Upper lobe of left lung (tissue), 6 donors: Measurements from ENCODE around the gene ACER1. TPM values are rescaled to one million over a fixed set of nuclear protein-coding genes. Genes with fewer than 3 reads are reported as not detected.

Experiments
- ATAC-seq, 2 donors: fragments of 200-7000 bp; cut with Tn5 transposase; one replicate each; pipeline ENCODE4 v1.9.1; 2022; ENCODE audit warnings: mild to moderate bottlenecking in 2 of 2, moderate library complexity in 2 of 2; ENCODE audit not compliant: low FRiP score in 2 of 2
- DNase-seq, 2 donors: peaks; one replicate each; pipeline ENCODE4 v3.0.0-alpha.2; 2019 to 2020
- H3K27ac ChIP-seq, 4 donors: fragments of 200-600 bp; sonication (generic); one replicate each; pipeline ENCODE4 v1.5.1; 2016 to 2019
- H3K27me3 ChIP-seq, 4 donors: fragments of 200-600 bp; sonication (generic); one replicate each; pipeline ENCODE4 v1.5.1; 2017 to 2019
- H3K36me3 ChIP-seq, 4 donors: fragments of 200-600 bp; sonication (generic); one replicate each; pipeline ENCODE4 v1.5.1; 2016 to 2019
- H3K4me1 ChIP-seq, 4 donors: fragments of 200-600 bp; sonication (generic); one replicate each; pipeline ENCODE4 v1.5.1; 2018 to 2019
- H3K4me3 ChIP-seq, 4 donors: fragments of 200-600 bp; sonication (generic); one replicate each; pipeline ENCODE4 v1.5.1; 2017 to 2019; ENCODE audit warnings: mild to moderate bottlenecking in 2 of 4, moderate library complexity in 1 of 4
- H3K9me3 ChIP-seq, 4 donors: fragments of 200-600 bp; sonication (generic); one replicate each; pipeline ENCODE4 v1.5.1; 2018 to 2019
- EP300 ChIP-seq, 4 donors: sonication (generic); formaldehyde crosslinking; IDR thresholded peaks; one replicate each; pipeline ENCODE4 v1.5.1; 2017; ENCODE audit warnings: antibody characterized with exemption in 4 of 4, control low read depth in 2 of 4
- POLR2A ChIP-seq, 4 donors: fragments of 450-650 bp; IDR thresholded peaks; one replicate each; pipeline ENCODE4 v1.5.1; 2016 to 2017; ENCODE audit warnings: antibody characterized with exemption in 4 of 4, mild to moderate bottlenecking in 2 of 4
- POLR2AphosphoS5 ChIP-seq, 2 donors: sonication (generic); formaldehyde crosslinking; IDR thresholded peaks; one replicate each; pipeline ENCODE4 v1.5.1; 2017; ENCODE audit warnings: antibody characterized with exemption in 2 of 2
- WGBS, 2 donors: methylation state at CpG; one replicate each; pipeline ENCODE4 v1.1.5; 2017 to 2018; 5-methylcytosine and 5-hydroxymethylcytosine counted together
- total RNA-seq, 6 donors: library from RNA; depleted of rRNA in 4 of 6; stranded (reverse); fragments of >200 nt in 4 of 6; gene quantifications; one replicate each; pipeline versions ENCODE4 v1.1.0 to v1.2.1, GENCODE V29; 2016 to 2021
- TF ChIP-seq, protein P1 (sequence below), 6 experiments: fragments of 450-650 bp in 4 of 6; fragments of 200-600 bp in 2 of 6; sonication (generic) in 2 of 6; IDR thresholded peaks; one replicate each; pipeline ENCODE4 v1.5.1; 2016 to 2019; ENCODE audit warnings: antibody characterized with exemption in 6 of 6
- donor health status: DM: no; HTN: no; CAD: no; lungs with moderate emphysema.
- donor health status: DM: no; HTN: yes; CAD: no; lungs with severe emphysema.

The ACER1 gene
- total RNA-seq, 6 donors from 2014 or later, result not detected

DNA sequence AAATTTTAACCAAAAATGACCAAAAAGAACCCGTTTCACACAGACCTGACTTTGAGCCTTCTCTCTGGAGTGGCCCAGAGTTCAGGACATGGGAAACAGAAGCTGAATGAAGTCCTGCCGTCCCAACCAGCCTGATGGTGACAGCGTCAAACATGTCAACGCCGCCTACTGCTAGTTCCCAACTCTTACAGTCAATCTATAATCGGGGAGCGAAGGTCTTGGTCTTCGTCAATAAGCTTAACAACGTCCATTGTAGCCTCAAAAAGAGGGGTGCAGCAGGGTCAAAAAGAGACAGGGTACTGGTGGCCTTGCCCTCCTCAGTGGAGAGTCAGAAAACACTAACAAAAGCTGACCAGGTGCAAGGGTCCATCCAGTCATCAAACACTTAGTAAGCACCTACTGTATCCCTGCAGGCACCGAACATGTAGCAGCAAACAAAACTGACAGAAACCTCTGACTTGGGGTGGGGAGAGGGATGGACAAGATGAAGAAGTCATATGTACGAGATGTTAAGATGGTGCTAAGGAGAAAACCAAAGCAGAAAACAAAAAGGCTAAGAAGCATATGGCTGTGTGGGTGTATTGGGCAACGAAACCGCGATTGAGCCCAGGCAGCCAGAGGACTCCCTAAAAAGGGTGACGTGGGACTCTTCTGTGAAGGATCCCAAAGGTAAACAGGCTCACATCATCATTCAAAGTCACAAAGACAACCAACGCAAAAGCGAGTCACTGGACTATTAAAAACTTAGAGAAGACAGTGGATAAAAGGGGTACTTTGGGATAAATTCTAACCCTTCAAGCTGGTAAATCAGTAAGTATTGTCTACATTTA, 65.6 kb downstream of the ACER1 start:
- H3K4me3 ChIP-seq, result no peak overlapping the region
- no peaks in the 10 kb centered on the region for H3K27me3 ChIP-seq
- peak overlapping the region in 3 of 4 donors; percentile 21 to 95 (median 94) for H3K27ac ChIP-seq
- TF ChIP-seq POLR2A (IDR thresholded peaks at IDR 0.05) (no peak), POLR2AphosphoS5 (IDR thresholded peaks at IDR 0.05) (no peak), EP300 (IDR thresholded peaks at IDR 0.05) (no peak)
- TF ChIP-seq, protein P1, sequence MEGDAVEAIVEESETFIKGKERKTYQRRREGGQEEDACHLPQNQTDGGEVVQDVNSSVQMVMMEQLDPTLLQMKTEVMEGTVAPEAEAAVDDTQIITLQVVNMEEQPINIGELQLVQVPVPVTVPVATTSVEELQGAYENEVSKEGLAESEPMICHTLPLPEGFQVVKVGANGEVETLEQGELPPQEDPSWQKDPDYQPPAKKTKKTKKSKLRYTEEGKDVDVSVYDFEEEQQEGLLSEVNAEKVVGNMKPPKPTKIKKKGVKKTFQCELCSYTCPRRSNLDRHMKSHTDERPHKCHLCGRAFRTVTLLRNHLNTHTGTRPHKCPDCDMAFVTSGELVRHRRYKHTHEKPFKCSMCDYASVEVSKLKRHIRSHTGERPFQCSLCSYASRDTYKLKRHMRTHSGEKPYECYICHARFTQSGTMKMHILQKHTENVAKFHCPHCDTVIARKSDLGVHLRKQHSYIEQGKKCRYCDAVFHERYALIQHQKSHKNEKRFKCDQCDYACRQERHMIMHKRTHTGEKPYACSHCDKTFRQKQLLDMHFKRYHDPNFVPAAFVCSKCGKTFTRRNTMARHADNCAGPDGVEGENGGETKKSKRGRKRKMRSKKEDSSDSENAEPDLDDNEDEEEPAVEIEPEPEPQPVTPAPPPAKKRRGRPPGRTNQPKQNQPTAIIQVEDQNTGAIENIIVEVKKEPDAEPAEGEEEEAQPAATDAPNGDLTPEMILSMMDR (IDR thresholded peaks at IDR 0.05), result no peak
- peak in 1 of 2 donors; percentile 58 for DNase-seq
- ATAC-seq, result no peak
- 69 to 77% methylated on average over 17 of the region's 17 CpGs for WGBS, 2 donors
- H3K4me1 ChIP-seq, result peaks cover 60 to 78% (median 66%) of the 10 kb centered on the region in 4 donors
- no peaks in the 10 kb centered on the region for H3K9me3 ChIP-seq
- peaks cover 0 to 48% (median 16%) of the 10 kb centered on the region in 4 donors for H3K36me3 ChIP-seq

DNA sequence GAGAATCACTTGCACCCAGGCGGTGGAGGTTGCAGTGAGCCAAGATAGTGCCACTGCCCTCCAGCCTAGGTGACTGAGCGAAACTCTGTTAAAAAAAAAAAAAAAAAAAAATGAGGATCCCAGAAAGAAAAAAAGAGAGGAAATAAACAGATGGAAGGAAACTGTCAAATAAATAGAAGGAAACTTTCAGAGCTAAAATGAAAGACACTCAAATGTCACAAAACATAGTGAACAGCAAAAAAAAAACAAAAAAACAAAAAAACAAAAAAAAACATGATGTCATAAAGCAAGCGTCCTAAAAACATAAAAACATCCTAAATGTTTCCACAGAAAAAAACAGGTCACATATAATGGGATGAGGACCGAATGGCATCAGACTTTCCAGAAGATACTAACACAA, 68.6 kb downstream of the ACER1 start:
- TF ChIP-seq POLR2A (IDR thresholded peaks at IDR 0.05) (no peak), POLR2AphosphoS5 (IDR thresholded peaks at IDR 0.05) (no peak), EP300 (IDR thresholded peaks at IDR 0.05) (no peak)
- TF ChIP-seq, protein P1 (IDR thresholded peaks at IDR 0.05), result no peak
- 72 to 76% methylated on average over 4 of the region's 4 CpGs for WGBS, 2 donors

DNA sequence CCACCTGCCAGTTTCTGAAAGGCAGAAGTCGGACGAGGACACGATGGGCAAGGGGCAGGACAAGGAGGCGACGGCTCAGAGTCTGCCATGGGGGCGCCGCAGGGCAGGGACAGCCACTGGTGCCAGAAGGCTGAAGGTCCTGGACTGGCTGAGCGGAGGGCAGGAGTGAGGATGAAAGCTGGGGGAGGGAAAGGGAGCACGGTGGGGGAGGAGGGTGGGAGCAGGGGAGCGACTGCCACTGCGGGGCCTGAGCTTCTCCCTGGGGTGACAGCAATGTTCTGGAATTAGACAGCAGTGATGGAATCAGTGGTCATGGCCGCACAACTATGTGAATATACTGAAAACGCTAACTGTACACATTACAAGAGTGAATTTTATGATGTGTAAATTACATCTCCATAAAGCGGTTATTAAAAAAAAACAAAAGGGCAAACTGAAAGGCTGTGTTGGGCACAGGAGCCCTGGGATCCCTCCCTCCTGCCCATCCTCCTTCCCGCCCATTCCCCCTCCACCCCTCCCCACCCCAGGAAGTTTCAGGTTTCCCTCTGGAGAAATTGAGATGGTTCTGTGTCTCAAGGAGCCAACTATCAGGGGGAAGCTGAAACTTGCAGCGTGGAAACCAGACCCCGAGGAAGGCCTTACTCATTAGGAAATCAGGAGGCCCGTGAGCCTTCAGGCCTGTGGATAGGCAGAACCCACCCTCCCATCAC, 69.5 kb downstream of the ACER1 start:
- H3K4me1 ChIP-seq, result peaks cover 43 to 75% (median 48%) of the 10 kb centered on the region in 4 donors
- TF ChIP-seq POLR2AphosphoS5 (IDR thresholded peaks at IDR 0.05), result peak in 1 of 2 donors; percentile 20
- no peak for TF ChIP-seq EP300 (IDR thresholded peaks at IDR 0.05)
- whole genome bisulfite sequencing, 2 donors, result 76 to 82% methylated on average over 17 of the region's 18 CpGs

More for the DNA sequence above, 68.6 kb downstream of the ACER1 start:
- peaks cover 3 to 66% (median 31%) of the 10 kb centered on the region in 4 donors for H3K36me3 ChIP-seq
- H3K4me3 ChIP-seq, result no peak overlapping the region
- DNase-seq (no peak), ATAC-seq (no peak)
- no peaks in the 10 kb centered on the region for H3K9me3 ChIP-seq
- peak overlapping the region in 2 of 4 donors; percentile 38 to 43 for H3K27ac ChIP-seq
- no peaks in the 10 kb centered on the region for H3K27me3 ChIP-seq
- H3K4me1 ChIP-seq, result peaks cover 43 to 75% (median 49%) of the 10 kb centered on the region in 4 donors

DNA sequence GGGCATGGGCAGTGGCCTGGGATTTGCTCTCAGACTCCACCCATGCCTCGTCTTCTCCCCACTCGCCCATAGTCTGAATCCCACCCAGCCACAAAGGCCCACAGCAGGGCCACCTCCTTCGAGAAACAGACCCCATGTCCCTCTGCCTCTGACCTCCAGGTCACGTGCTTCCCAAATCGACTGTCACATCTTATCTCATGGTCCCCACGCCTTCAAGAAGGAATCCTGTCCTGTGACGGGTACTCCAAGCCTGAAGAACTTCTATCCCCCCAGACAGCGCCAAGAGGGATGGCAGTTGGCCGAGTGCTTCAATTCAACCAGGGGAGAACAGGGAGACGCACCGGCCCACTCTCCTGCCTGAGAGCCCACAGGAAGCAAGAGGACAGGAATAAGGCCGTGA, 70.1 kb downstream of the ACER1 start:
- DNase-seq, result no peak
- 75 to 76% methylated on average over 9 to 11 of the region's 12 CpGs for WGBS, 2 donors
- H3K27ac ChIP-seq, result peak overlapping the region in 3 of 4 donors; percentile 16 to 43 (median 38)
- H3K9me3 ChIP-seq, result no peaks in the 10 kb centered on the region
- no peak overlapping the region for H3K4me3 ChIP-seq
- H3K4me1 ChIP-seq, result peaks cover 42 to 71% (median 43%) of the 10 kb centered on the region in 4 donors
- TF ChIP-seq, protein P1 (IDR thresholded peaks at IDR 0.05), result no peak
- no peak for TF ChIP-seq POLR2AphosphoS5 (IDR thresholded peaks at IDR 0.05)
- no peak for TF ChIP-seq EP300 (IDR thresholded peaks at IDR 0.05)
- no peak for TF ChIP-seq POLR2A (IDR thresholded peaks at IDR 0.05)
- ATAC-seq, result no peak
- H3K36me3 ChIP-seq, result peaks cover 3 to 68% (median 27%) of the 10 kb centered on the region in 4 donors
- no peaks in the 10 kb centered on the region for H3K27me3 ChIP-seq

More for the DNA sequence above, 69.5 kb downstream of the ACER1 start:
- Histone ChIP-seq H3K27me3 (no peaks in the 10 kb centered on the region), H3K27ac (peak overlapping the region in 3 of 4 donors; percentile 16 to 43 (median 38)), H3K4me3 (no peak overlapping the region), H3K9me3 (no peaks in the 10 kb centered on the region), H3K36me3 (peaks cover 3 to 64% (median 28%) of the 10 kb centered on the region in 4 donors)
- DNase-seq, result no peak
- no peak for ATAC-seq

DNA sequence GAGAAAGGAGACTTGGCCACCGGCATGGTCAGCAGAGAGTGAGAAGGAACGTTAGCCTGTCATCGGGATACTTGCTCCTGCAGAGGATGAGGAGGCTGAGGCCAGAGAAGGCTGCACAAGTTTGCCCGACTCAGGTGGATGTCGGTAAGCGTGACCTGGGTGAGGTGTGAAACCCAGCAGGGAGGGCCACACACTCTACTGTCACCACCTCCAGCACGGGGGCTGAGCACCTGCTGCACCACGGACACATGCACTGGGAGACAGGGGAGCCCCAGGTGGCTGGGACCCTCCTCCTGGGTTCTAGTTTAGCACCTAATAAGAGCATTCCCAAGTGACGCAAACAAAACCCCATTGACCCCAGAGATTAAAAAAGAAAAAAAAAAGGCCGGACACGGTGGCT, 70.9 kb downstream of the ACER1 start:
- H3K27ac ChIP-seq, result peak overlapping the region in 2 of 4 donors; percentile 4 to 43
- H3K9me3 ChIP-seq, result no peaks in the 10 kb centered on the region
- peaks cover 3 to 66% (median 27%) of the 10 kb centered on the region in 4 donors for H3K36me3 ChIP-seq
- WGBS, 2 donors, result 92 to 98% methylated on average over 11 of the region's 11 CpGs
- DNase-seq, result no peak
- H3K27me3 ChIP-seq, result no peaks in the 10 kb centered on the region
- H3K4me1 ChIP-seq, result peaks cover 34 to 68% (median 39%) of the 10 kb centered on the region in 4 donors
- ATAC-seq, result no peak
- H3K4me3 ChIP-seq, result no peak overlapping the region
- TF ChIP-seq EP300 (IDR thresholded peaks at IDR 0.05), result no peak
- no peak for TF ChIP-seq POLR2AphosphoS5 (IDR thresholded peaks at IDR 0.05)
- TF ChIP-seq, protein P1 (IDR thresholded peaks at IDR 0.05), result no peak
